Muscle of arm (tissue), 14 donors: Measurements from ENCODE around the gene TMPRSS7. TPM values are rescaled to one million over a fixed set of nuclear protein-coding genes. Genes with fewer than 3 reads are reported as not detected.

Experiments
- DNase-seq: peaks from one replicate; pipeline ENCODE4 v3.0.0-alpha.2; 2013
- long read RNA-seq, 11 donors: transcript quantifications; one replicate each; lab custom pipeline, GENCODE V29; 2026
- polyA plus RNA-seq, 12 donors: library from polyadenylated mRNA; unstranded; fragments of 120-200 nt; gene quantifications; one replicate each; pipeline ENCODE4 v1.2.1, GENCODE V29; 2013; ENCODE audit not compliant: insufficient read length in 12 of 12

Gene TMPRSS7, protein sequence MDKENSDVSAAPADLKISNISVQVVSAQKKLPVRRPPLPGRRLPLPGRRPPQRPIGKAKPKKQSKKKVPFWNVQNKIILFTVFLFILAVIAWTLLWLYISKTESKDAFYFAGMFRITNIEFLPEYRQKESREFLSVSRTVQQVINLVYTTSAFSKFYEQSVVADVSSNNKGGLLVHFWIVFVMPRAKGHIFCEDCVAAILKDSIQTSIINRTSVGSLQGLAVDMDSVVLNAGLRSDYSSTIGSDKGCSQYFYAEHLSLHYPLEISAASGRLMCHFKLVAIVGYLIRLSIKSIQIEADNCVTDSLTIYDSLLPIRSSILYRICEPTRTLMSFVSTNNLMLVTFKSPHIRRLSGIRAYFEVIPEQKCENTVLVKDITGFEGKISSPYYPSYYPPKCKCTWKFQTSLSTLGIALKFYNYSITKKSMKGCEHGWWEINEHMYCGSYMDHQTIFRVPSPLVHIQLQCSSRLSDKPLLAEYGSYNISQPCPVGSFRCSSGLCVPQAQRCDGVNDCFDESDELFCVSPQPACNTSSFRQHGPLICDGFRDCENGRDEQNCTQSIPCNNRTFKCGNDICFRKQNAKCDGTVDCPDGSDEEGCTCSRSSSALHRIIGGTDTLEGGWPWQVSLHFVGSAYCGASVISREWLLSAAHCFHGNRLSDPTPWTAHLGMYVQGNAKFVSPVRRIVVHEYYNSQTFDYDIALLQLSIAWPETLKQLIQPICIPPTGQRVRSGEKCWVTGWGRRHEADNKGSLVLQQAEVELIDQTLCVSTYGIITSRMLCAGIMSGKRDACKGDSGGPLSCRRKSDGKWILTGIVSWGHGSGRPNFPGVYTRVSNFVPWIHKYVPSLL
- polyA plus RNA-seq: under 1 TPM in 1 of 12 donors, not detected in 11; 0.08 TPM
- long read RNA-seq, donor 1: 0 reads
- long read RNA-seq, donor 2: 0 reads
- long read RNA-seq, donor 3: 0 reads
- long read RNA-seq, donor 4: 0 reads
- long read RNA-seq, donor 5: 0 reads
- long read RNA-seq, donor 6: 0 reads
- long read RNA-seq, donor 7: 0 reads
- long read RNA-seq, donor 8: 0 reads
- long read RNA-seq, donor 9: 0 reads
- long read RNA-seq, donor 10: 0 reads
- long read RNA-seq, donor 11: 0 reads

DNA sequence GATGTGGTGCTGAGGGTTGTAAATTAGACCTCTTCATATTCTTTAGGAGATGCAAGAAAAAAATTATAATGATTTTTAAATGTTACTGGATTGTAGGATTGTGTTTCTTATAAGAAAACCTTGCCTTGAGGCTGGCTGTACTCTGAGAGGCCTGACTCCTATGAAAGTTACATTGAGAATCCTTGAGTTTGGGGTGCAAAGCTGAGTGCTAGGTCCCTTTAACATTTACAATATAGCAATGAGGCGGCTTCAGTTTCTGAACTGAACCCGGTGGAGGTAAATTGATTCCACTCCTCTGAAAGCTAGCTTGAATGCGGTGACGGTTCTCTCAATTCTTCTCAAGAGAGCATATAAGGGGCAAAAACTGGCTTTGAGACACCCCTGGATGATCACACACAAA lies at the start of gene TMPRSS7:
TMPRSS7 (plus strand) TSS at position 301 of the 400 bp plus-strand sequence. CDS start 110 bp downstream, outside the sequence.
- no peak for DNase-seq

DNA sequence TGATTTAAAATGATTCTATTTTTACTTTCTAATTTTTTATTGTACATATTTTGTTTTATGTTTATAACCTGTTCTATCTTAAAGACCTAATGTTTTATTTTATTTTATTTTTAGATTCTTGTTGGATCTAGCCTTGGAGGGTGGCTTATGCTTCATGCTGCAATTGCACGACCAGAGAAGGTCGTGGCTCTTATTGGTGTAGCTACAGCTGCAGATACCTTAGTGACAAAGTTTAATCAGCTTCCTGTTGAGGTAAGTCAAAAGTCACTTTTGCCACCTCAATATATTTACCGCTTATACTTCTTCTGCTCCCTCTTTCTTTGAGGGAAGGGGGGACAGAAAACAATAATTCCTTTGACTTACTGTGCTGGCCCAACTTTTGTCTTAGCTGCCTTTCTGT lies 47.7 kb upstream of the TMPRSS7 start:
- no peak for DNase-seq

DNA sequence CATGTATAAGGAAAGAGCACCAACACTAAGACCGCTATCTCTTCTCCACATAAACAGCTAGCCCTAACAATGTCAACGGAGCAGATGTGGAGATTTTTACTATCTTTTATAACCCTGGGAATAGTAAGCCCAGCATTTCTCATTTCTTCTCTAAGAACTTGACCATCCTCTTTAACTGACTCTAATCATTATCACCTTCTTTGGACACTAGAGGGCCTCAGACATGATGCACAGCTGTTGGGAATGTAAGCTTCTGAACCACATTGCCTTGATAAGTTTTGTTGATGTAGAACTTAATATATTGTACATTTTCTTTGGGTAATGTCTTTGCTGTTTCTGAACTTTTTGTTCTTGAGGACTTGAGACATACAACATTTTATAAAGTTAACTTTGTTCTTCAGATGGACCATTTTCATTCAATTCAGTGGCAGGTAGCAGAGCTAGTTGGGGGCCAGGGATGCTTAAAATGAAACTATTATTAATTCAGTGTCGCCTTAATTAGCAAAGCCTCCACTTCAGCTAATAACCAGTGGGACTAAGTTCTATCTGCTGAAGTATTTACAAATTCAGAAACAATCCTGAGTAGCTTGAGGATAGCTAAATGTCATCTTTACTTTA lies 45.4 kb upstream of the TMPRSS7 start:
- DNase-seq: no peak

DNA sequence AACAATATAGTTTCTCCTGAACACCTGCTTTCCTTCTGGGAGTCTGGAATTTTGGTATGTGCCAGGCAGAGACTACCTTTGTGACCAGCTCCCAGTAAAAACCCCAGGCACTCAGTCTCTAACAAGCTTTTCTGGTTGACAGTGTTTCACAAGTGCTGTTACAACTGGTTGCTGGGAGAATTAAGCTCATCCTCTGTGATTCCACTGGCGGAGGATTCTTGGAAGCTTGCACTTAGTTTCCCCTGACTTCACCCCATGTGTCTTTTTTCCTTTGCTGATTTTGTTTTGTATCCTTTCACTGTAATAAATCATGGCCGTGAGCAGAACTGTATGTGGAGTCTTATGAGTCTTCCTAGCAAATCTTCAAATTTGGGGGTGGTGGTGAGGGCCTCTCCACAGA lies 41.5 kb upstream of the TMPRSS7 start:
- no peak for DNase-seq

DNA sequence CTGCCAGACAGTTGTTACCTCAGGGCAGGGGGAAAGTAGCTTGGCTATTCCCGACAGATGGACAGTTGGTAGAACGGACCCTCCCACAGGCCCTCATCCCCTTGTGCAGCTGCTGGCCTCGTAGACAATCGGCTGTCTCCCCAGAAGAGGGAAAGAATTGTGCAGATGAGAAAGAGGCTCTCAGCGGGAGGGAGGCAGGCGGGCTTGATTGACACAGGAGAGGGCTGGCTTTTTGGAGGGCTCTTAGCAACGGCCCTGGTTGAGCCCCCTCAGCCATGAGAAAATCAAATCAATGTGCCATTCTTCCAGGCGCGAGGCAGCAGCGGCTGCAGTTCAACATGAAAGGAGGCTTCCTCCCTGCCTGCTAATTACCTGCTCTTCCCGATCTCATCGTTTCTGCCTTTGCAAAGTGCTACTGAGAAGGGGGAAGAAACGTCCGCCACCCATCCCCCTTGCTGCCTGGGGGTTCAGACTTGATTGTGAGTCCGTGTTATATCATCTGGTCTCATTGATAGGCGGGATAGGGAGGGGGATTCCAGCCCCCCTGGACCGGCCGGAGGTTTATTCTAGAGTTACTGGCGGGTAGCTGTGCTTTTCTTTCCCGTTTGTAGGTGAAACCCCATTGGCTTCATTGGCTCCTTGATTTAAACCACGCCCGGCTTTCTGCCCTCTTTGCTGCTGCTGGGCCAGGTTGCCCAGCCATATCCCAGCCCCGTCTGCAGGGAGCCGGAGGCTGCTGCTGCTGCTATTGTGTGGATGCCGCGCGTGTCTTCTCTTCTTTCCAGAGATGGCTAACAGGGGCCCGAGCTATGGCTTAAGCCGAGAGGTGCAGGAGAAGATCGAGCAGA lies 35.7 kb upstream of the TMPRSS7 start, which contains the start of gene TAGLN3:
TAGLN3 (plus strand) TSS at position 287 of the 848 bp plus-strand sequence; CDS start at position 788, 501 bp downstream.
- peak; percentile 23 for DNase-seq

DNA sequence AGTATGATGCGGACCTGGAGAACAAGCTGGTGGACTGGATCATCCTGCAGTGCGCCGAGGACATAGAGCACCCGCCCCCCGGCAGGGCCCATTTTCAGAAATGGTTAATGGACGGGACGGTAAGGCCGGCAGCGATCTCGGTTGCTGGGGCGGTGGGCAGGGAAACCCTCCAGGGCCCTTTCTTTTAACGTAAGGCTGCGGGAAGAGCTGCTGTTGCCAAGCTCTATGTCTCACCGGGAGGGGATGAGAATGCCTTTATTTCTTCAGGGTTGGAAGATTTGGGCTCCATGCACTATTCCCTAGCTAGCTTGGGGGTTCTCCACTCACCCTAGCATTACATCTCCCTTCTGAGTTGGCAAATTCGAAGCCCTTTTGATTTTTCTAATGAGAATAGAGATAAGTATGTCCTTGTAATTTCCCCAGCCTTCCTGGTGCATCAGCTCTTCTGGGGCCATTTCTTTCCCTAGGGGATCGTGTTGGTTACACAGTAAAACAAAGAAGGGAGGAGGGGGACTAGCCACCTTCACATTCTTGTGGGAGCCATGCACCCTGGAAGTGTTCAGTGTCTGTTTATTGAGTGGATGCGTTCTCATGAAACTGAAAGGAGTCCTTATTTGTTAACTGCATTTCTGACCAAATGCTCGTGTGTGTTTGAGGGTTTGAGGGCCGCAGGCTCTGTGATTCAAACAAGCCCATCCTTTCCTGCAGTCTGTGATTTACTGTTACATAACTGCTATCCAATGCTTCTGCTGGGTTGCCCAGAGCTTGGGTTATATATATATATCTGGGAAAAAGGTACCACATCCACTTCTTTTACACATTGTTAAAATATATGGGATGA lies 34.8 kb upstream of the TMPRSS7 start:
- no peak for DNase-seq

DNA sequence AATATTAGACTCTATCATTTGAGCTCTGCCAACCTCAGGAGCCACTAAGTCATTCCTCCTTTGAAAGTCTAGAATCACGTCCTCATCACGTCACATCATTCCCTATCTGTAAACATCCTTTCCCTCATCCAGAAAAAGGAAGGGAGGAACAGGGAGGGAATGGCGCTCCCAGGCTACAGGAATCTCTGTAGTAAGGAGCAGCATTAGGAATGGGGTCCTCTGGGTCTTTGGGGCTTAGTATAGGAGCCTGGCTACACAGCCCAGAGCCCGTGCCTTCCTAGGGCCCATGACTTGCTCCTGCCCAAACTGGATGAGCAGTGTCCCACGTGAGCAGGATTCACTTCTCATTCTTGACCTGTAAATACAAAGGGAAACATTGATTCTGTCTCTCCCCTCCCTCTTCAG lies 34.2 kb upstream of the TMPRSS7 start:
- no peak for DNase-seq

DNA sequence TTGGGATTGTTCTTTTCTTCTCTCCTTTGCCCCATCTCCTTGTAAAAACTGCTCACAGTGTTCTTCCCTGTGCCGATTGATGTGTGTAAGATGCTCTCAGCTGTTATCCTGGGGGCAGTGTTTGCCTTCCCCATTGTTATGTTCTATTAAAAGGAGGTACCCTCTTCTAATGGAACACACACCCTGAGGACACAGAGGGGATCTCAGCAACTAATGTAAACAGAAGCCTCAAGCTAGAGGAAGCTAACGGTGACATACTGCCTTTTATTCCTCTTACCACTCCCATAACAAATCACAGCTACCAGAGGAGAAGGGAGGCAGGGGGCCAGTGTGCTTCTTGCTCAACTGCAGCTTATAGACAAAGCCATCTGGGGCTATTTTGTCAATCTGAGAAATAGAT lies 33.6 kb upstream of the TMPRSS7 start:
- no peak for DNase-seq

DNA sequence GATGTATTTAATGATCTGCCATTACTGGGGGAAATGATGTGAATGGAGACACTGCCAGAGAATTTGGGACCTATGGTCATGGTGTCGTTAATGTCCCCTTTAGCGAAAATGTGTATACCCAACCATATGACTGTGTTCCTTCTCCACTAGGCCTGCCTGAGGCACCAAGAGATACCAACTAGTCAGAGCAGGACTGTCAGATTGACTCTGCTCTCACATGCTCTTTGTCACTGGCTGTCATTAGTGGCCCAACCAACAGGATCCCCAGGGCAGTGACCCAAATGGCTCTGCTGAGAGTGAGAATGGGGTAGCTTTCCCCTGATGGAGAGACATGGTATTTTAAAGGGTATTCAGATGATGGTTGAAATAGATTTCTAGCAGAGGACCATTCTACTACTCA lies 33.0 kb upstream of the TMPRSS7 start:
- DNase-seq: no peak

DNA sequence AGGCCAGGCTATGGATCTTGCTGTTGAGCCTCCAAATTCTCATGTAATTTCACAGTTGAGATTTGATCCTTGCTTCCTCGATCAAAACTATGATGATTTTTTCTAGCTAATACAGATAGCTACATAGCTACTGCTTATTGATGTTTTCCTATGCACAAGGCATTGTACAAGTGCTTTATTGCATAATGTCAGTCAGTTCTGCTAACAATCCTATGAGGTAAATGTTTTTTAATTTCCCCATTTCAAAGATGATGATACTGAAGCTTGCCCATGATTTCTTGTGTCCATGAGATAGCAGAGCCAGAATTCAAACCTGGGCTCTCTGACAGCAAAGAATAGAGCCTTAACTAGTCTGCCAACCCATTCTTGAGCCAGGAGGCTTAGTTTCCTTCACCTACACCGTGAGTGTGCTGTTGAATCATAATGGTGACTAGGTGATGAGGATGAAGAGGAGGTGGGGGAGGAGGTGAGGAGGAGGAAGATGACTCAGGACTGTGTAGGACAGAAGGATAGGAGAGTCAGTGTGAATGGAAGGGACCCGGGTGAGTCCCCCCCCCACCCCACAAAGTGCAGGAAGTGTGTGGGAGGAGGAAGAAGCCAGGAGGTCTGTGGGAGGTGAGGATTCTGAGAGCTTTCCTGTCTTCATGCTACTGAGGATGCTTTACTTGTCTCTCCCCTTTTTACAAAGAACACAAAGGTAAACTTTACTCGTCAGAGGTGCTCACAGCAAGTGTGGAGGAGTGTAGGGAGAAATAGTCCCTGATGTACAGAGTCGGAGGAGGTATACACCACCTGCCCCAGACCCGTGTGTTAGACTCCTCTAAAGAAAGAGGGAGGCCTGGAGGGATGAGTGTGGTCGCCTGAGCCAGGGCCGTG lies 32.2 kb upstream of the TMPRSS7 start:
- no peak for DNase-seq

DNA sequence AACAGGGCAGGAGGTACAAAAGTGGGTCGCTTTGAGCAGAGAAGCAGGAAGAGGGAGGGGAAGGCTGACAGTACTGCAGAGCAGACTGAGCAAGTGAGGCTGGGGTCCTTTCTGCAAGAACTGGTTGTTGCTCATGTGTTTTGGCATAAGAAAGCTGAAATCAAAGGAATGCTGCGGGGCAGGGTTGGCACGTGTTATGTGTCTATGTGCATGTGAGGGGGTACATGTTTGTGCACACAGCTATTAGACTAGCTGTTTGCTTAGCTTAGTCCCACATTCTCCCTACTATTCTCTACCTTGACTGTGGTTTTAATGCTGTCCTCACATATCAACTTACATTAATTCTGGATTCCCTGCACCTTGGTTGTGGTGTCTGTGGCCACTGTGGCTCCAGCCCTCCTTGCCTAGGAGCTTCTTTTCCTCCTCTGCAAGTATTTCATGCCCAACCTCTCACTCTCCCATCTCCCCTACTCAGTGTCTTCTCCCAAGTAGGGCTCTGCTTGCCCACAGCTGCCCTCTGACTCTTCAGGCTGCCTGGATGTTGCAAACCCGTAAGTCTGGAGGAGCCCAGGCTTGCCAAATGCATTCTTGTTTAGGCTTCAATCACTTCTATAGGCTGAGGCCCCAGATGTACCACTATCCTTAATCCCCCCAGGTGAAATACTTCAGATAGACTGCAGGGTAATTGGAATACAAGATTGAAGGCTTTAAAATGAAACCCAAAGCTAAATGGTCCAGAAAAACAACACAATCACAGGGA lies 31.0 kb upstream of the TMPRSS7 start:
- DNase-seq: no peak

DNA sequence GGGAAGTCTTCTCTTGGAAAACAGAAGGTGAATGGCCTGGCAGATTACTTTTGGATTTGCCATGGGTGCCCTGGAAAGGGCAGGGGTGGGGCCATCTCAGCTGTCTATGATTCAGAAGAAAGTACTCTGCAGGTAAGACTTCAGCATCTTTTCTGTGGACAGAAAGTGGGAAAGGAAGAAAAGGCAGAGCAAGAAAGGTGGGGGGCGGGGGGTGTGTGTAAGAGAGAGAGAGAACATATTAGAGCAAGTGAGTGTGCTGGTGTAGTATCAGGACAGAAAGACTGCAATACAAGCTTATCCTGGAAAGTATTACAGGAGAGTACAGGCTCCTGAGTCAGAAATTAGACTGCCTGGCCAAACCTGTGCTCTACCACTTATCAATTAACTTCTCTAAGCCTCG lies 30.3 kb upstream of the TMPRSS7 start:
- DNase-seq: no peak

DNA sequence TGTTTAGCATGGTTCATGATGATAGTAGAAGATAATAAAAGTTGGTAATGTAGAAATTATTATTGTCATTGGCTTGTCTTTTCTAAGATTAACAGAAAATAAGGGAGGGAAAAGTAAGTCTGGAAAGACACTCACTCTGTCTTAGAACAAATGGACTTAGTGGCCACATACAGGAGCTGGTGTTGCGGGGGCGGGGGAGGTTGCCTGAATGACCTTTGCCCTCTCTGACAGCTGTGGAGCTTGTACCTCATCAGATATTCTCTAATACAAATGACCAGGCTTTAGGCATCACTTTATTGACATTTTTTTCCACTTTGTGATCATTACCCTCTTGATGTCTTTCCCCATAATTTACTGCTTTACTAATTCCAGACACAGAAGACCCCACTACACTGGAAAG lies 29.9 kb upstream of the TMPRSS7 start:
- DNase-seq: no peak

DNA sequence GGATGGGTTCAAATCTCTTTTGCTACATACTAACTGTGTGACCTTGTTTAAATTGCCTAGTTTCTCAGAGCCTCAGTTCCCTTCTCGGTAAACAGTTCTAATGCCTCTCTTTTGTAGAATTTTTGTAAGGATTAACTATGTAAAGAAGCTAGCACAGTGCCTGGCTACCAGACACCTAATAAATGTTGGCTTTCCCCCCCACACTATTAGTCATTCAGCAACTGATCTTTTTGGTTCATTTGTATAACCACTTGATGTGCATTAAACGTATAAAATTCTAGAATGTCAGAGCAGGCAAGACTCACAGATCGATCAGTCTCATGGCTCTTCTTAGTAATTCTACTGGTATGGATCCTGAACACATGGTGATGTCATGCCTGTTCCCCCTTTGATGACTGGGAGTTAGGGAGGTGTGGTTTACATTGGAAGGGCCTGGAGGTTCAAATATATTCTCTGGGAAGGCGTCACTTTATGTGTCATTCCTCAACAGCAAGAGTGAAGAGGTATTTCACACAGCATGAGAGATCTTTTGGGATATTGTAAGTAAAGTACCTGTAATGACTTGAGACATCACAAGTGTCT lies 29.4 kb upstream of the TMPRSS7 start:
- DNase-seq: no peak

DNA sequence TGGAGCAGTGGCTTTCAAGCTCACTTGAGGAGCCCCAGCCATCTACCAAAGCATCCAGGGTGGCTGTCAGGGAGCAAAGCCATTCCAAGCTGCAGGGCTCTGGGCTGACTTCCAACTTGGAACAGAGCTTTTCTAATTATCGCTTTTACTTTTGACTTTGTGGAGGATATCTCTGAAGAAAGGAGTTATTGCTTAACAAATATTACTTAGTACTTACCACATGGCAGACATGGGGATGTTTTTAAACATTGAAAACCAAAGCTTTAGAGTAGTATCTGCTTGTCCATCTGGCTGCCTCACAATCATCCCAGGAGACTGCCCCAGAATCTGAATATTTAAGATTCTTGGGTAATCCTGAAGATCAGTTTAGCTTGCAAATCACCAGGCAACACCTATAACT lies 26.9 kb upstream of the TMPRSS7 start:
- DNase-seq: no peak

DNA sequence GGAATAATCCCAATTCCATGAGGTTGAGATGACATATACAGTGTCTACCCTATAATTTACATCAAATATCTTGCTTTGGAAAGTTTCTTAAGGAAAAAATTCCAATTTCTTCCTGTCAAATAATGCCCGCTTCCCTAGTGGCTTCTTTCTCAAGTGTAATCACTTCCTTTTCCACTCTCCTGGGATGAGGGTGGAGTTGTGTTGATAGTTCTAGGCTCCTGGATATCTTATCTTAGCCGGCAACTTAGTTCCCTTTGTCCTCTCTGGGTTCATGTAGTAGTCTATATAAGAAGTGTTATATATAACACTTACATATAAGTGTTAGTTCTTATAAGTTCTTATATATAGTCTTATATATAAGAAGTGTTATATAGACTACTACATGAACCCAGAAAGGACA lies 24.9 kb upstream of the TMPRSS7 start:
- no peak for DNase-seq

DNA sequence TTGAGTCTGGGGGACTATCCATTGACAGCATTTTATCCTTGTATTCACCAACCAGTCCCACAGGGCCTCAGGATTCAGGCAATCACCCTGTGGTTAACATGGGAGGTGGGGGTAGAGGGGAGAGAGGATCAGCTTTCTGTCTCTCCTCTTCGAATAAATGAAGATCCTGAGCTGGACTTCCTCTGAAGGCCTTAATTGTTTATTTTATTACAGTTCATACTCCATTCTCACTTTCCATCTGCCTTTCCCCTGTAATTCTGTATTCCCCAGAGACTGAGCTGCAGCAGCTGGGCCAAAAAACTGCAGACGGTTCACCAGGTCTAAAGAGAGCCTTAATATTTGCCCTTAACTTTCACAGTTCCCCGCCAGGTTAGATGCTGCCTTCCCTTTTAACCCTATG lies 23.9 kb upstream of the TMPRSS7 start:
- DNase-seq: no peak
